Vagina (tissue), 2 donors: ENCODE data around the gene LLGL1. TPM values are rescaled to one million over a fixed set of nuclear protein-coding genes. Genes with fewer than 3 reads are reported as not detected.

Source experiments
- DNase-seq, 2 donors: peaks; one replicate each; pipeline ENCODE4 v3.0.0-alpha.2; 2017; ENCODE audit errors: extremely low spot score in 2 of 2
- H3K27ac ChIP-seq: fragments of 200-600 bp; sonication (generic); one replicate; pipeline ENCODE4 v1.5.1; 2019
- H3K27me3 ChIP-seq: fragments of 200-600 bp; sonication (generic); one replicate; pipeline ENCODE4 v1.5.1; 2019
- H3K36me3 ChIP-seq, 2 donors: fragments of 200-600 bp; sonication (generic); one replicate each; pipeline ENCODE4 v1.5.1; 2017 to 2019
- H3K4me1 ChIP-seq: fragments of 200-600 bp; sonication (generic); one replicate; pipeline ENCODE4 v1.5.1; 2019
- H3K4me3 ChIP-seq, 2 donors: fragments of 200-600 bp; sonication (generic); 1 replicate in 1 of 2; 2 replicates in 1 of 2; pipeline ENCODE4 v1.5.1; 2016 to 2019
- H3K9me3 ChIP-seq: fragments of 200-600 bp; sonication (generic); one replicate; pipeline ENCODE4 v1.5.1; 2019
- CTCF ChIP-seq, 3 experiments: fragments of 450-650 bp in 2 of 3; fragments of 200-600 bp in 1 of 3; sonication (generic) in 1 of 3; IDR thresholded peaks; one replicate each; pipeline ENCODE4 v1.5.1; 2017 to 2019; ENCODE audit warnings: antibody characterized with exemption in 3 of 3, mild to moderate bottlenecking in 2 of 3, moderate library complexity in 2 of 3
- POLR2A ChIP-seq, 2 donors: fragments of 450-650 bp; IDR thresholded peaks; one replicate each; pipeline ENCODE4 v1.6.1; 2017; ENCODE audit warnings: antibody characterized with exemption in 2 of 2, mild to moderate bottlenecking in 2 of 2, moderate library complexity in 2 of 2
- POLR2AphosphoS5 ChIP-seq, 2 donors: sonication (generic); formaldehyde crosslinking; IDR thresholded peaks; one replicate each; pipeline ENCODE4 v1.9.0; 2017; ENCODE audit warnings: antibody characterized with exemption in 2 of 2, mild to moderate bottlenecking in 2 of 2, low read depth in 1 of 2; ENCODE audit not compliant: insufficient read depth in 1 of 2
- intact Hi-C: fragments of 100-400 bp; cut with DNase I; formaldehyde crosslinking; loops from one replicate; pipeline ENCODE4 v1.15.1; 2023
- total RNA-seq: library from RNA; depleted of rRNA; stranded (reverse); fragments of >200 nt; gene quantifications from one replicate; pipeline ENCODE4 v1.2.3, GENCODE V29; 2016

LLGL1 gene
- total RNA-seq, 1 donor from 2014 or later, result 27.7 TPM

DNA sequence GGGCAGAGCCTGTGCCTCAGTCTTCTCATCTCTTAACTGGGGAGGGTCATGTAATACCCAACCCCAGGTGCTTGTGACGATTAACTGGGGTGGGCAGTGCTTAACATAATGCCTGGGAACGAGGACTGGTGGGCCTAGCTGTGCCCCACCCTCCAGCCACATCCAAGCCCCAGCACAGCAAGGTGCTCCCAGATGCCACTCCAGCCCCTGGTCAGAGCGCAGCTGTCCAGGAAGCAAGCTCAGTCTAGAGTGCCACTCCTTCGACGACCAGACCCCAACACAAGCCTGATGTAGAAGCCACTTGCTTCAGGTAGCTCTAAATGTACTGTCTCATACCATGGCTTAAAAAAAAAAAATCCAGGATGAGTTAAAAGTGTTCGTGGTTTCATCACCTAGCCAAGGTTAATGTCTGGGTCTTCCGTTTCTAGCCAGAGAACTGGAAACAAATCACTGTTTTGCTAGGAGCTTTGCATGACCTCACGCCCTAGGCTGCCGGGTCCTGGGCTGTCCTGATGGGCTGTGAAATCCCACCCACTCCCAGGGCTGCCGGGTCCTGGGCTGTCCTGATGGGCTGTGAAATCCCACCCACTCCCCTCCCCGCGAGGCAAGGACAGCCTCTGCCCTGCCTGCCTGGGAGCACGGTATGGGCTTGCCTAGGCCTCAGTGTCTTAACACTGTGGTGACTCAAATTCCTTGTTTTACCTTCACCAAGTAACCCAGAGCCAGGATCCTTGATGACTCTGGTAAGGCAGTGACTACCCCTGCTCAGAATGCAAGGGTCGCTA, 42.7 kb downstream of the LLGL1 start:
- Histone ChIP-seq H3K27me3 (no peaks in the 10 kb centered on the region), H3K4me3 (no peak overlapping the region), H3K9me3 (no peaks in the 10 kb centered on the region), H3K36me3 (peaks cover 3 to 30% of the 10 kb centered on the region in 2 donors), H3K4me1 (no peaks in the 10 kb centered on the region), H3K27ac (no peak overlapping the region)
- no peak for TF ChIP-seq CTCF (IDR thresholded peaks at IDR 0.05)
- TF ChIP-seq POLR2A (IDR thresholded peaks at IDR 0.05), result no peak
- no peak for TF ChIP-seq POLR2AphosphoS5 (IDR thresholded peaks at IDR 0.05; ENCODE audit: insufficient read depth in 1 of 2, low read depth in 1 of 2)
- intact Hi-C loops, result no loop called here
- no peak for DNase-seq

- Histone ChIP-seq H3K4me3 (no peak overlapping the region), H3K27me3 (no peaks in the 10 kb centered on the region), H3K4me1 (no peaks in the 10 kb centered on the region), H3K27ac (no peak overlapping the region), H3K9me3 (no peaks in the 10 kb centered on the region), H3K36me3 (peaks cover 0 to 25% of the 10 kb centered on the region in 2 donors)
- intact Hi-C loops, result no loop called here
- TF ChIP-seq CTCF (IDR thresholded peaks at IDR 0.05), result no peak
- TF ChIP-seq POLR2A (IDR thresholded peaks at IDR 0.05), result no peak
- no peak for DNase-seq
Observed at GRCh38 chr17:18270046-18270931, 44.9 kb downstream of the LLGL1 start.

DNA sequence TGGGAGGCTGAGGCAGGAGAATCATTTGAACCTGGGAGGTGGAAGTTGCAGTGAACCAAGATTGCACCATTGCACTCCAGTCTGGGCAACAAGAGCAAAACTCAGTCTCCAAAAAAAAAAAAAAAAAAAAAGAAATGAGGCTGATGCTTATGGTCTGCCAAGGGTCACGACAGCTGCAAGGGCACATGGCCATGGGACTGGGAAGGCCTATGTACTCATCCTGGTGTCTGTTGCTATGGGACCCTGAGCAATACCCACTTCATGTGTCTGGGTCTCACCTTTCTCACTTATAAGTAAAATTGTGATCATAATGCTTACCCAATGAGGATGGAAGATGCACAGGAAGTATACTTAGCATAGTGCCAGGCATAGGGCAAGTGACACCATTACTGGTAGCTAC, 51.6 kb downstream of the LLGL1 start:
- DNase-seq, result no peak
- Histone ChIP-seq H3K9me3 (no peaks in the 10 kb centered on the region), H3K4me1 (no peaks in the 10 kb centered on the region), H3K27ac (no peak overlapping the region), H3K36me3 (peaks cover 0 to 73% of the 10 kb centered on the region in 2 donors), H3K4me3 (no peak overlapping the region), H3K27me3 (no peaks in the 10 kb centered on the region)
- TF ChIP-seq POLR2AphosphoS5 (IDR thresholded peaks at IDR 0.05; ENCODE audit: insufficient read depth in 1 of 2, low read depth in 1 of 2) (no peak), CTCF (IDR thresholded peaks at IDR 0.05) (no peak), POLR2A (IDR thresholded peaks at IDR 0.05) (no peak)
- intact Hi-C loops, result no loop called here

GRCh38 chr17:18278867-18279266, 53.4 kb downstream of the LLGL1 start:
- Histone ChIP-seq H3K4me3 (no peak overlapping the region), H3K27me3 (no peaks in the 10 kb centered on the region), H3K9me3 (no peaks in the 10 kb centered on the region), H3K27ac (no peak overlapping the region), H3K36me3 (peaks cover 0 to 83% of the 10 kb centered on the region in 2 donors), H3K4me1 (no peaks in the 10 kb centered on the region)
- no peak for DNase-seq
- no peak for TF ChIP-seq POLR2AphosphoS5 (IDR thresholded peaks at IDR 0.05; ENCODE audit: insufficient read depth in 1 of 2, low read depth in 1 of 2)
- TF ChIP-seq POLR2A (IDR thresholded peaks at IDR 0.05), result no peak
- no peak for TF ChIP-seq CTCF (IDR thresholded peaks at IDR 0.05)
- intact Hi-C loops, result no loop called here
